Pulmonary artery endothelial cell (primary cell): ENCODE results near the gene MAP2K3. TPM values are rescaled to one million over a fixed set of nuclear protein-coding genes. Genes with fewer than 3 reads are reported as not detected.

Experiments used
- DNase-seq: peaks from one replicate; pipeline ENCODE4 v3.0.0-alpha.2; 2011; ENCODE audit warnings: low read depth, low spot score
- total RNA-seq: library from RNA; depleted of rRNA; stranded (reverse); fragments of >200 nt; gene quantifications from 2 replicates; pipeline ENCODE4 v1.2.3, GENCODE V29; 2014

Gene MAP2K3
- total RNA-seq, 1 donor from 2014 or later = 16.2 TPM

DNA sequence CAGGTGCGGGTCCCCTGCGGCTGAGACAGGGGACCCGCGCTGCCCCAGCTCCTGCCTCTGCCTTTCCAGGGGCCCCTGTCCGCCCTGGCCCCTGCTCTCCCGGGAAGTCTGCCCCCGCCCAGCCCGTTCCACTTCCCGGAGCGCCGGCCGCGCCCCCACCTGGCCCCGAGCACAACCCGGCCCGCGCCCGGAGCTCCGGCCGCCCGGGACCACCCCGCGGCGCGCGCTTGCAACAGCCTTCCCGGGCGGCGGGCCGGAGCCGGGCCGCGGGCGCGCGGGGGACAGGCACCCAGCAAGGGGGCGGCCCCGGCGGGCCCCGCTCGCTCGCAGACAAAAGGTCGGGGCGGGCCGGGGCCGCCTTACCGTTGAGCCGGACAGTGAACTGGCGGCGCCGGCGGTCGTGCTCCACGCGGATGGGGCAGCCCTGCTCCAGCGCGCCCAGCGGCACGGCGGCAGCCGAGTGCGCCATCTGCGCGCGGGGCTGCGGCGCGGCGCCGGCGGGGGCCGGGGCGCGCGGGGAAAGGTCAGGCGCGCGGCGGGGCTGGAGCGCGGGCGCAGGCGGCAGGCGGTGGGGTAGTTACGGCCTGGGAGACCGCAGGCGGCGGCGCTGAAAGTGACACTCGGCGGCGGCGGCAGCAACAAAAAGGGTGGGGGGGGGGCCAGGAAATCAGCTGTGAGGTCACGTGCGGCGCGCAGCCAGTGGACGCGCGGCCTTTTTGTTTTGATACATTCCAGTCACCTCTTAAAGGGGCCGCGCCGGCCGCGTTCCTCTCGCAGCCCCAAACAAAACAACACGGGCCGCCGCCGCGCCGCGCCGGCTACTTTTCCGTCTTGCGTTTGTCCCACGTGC, 31.5 kb upstream of the MAP2K3 start, which contains the start of gene NATD1:
TSS of gene NATD1 (minus strand) at position 615 of the 850 bp plus-strand sequence. CDS start at position 469, 146 bp downstream.
- DNase-seq = peak; percentile 45

DNA sequence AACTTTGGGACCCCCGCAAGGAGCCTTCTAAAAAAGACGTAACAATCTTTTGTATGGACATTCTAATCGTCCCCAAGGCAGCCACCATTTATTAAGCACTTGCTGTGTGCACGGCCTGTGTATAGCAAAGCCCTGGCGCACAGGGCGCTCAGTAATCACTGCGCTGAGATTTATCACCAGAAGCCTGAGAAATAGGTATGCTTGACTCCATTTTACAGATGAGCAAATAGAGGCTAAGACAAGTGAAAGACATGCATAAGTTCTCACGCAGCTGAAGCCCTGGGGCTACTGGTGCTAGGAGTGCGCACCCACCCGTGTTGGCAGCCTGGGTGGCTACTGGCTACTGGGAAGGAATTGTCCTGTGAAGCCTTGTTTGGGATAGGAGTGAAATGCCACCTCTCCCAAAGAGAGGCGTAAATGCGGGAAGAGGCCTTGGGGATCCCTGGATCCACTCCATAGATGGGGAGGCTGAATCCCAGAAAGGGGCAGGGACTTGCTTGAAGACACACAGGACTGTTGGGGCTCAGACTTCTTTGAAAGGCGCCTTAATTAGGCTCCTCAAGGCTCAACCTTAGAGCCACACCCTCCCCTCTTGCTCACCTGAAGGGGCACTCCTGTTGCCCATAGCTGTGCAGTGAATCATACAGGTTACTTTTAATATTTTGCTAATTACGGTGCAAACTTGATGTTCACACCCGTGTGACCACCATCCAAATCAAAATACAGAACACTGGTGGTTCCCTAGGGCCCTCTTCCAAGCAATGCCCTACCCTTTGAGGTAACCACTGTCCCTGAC, 30.7 kb upstream of the MAP2K3 start:
- no peak for DNase-seq

- no peak for DNase-seq
Measured at GRCh38 chr17:21258593-21258992, 25.9 kb upstream of the MAP2K3 start.

- DNase-seq = no peak
Measured at GRCh38 chr17:21262259-21262993, 22.1 kb upstream of the MAP2K3 start.

GRCh38 chr17:21263376-21263775, 21.1 kb upstream of the MAP2K3 start:
- no peak for DNase-seq

GRCh38 chr17:21268596-21269188, 15.8 kb upstream of the MAP2K3 start:
- no peak for DNase-seq

GRCh38 chr17:21269394-21269793, 15.1 kb upstream of the MAP2K3 start:
- no peak for DNase-seq

- DNase-seq = no peak
Measured at GRCh38 chr17:21271454-21272183, 12.9 kb upstream of the MAP2K3 start.

DNA sequence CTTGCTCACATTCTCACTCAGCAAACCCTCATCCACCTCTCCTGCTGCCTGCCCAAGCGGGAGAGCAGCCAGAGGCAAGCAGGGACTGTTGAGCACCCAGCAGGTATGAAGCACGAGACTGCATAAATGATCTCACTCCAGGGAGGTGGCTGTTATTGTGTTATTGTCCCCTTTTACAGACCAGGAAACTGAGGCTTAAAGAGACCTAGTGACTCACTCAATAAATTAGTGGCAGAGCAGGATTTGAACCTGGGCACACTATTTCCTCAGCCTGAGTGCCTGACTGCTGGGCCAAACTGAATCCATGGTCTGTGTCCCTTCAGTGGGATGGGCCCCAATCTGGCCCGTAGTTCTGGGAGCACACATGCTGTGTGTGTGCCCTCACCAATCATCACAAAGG, 12.3 kb upstream of the MAP2K3 start:
- DNase-seq = no peak

DNA sequence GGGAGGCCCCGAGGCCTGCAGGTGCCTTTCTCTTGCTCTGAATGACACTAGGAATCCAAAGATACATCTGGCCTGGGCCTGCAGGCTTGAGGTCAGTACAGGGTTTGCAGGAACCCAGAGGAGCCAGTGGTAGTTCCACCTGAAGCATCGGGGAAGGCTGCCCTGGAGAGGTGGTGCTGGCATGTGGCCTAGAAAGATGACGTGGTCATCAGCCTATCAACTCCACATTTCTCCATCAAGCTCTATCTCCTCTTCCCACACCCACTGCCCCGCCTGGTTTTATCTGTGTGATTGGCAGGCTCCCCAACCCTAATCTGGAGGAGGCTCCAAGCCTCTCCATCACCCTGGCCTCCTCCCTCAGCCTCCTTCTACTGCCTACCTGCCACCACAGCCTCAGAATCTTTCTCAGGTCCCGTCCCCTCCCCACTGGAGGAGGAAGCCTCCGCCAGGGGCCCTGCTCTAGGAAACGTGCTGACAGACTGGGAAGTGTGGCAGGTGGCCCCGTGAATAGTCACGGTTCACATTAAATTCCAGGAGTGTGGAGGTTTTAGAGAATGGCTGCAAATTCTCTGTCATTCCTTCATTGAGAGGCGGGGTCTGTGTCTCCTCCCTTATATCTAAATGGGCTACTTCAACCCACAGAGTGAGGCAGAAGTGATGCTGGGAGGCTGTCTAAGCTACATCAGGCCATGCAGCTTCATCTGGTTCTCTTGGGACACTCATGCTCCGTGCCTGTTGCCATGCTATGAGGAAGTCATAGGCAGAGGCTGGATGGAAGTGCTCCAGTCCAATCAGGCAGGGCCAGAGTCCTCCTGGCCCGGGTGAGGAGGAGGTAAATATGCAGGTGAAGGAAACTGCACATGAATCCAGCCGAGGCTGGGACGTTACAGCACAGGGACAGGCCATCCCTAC, 11.4 kb upstream of the MAP2K3 start:
- no peak for DNase-seq

DNA sequence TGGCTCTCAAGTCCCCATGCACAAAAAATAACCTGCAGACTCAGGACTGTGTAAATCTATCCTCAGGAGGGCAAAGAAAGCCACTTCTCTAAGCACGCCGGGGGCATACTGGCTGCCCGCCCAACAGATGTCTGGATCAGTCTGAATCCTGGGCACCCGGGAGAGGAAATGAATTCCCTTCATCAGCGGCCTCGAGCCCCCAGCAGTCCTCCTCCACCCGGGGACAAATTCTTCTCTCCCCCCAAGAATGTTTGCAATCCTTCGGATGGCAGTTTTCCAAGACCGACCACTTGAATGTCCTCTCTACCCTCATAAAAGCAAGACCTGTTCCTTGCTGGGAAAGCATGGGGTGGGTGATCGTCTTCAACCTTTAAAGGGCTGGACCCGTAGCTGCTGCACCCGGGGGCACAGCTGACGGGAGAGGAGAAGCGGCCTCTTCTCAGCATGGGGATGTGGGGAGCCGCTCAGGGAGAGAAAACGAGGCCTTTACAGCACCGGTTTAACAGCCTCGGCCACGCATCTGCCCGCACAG, 9.4 kb upstream of the MAP2K3 start:
- no peak for DNase-seq

- no peak for DNase-seq
Measured at GRCh38 chr17:21275579-21276263, 8.8 kb upstream of the MAP2K3 start.

DNA sequence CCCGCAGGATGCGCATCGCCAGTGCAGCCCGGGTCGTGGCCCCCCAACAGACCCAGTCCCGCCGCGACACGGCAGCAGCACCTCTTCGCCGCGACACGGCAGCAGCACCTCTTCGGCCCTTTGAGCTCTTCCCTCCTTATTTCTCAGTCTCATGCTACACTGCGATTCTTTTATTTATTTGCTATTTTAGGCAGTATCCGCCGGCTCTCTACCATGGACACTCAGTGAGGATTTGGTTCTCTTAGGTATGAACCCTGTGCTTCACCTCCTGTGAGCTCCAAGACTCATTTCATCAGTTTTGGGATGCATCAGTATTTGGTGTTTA, 8.3 kb upstream of the MAP2K3 start:
- no peak for DNase-seq

- no peak for DNase-seq
Measured at GRCh38 chr17:21277332-21277731, 7.2 kb upstream of the MAP2K3 start.

- no peak for DNase-seq
Measured at GRCh38 chr17:21278450-21279197, 5.9 kb upstream of the MAP2K3 start.

GRCh38 chr17:21279198-21279535, 5.3 kb upstream of the MAP2K3 start:
- no peak for DNase-seq

DNA sequence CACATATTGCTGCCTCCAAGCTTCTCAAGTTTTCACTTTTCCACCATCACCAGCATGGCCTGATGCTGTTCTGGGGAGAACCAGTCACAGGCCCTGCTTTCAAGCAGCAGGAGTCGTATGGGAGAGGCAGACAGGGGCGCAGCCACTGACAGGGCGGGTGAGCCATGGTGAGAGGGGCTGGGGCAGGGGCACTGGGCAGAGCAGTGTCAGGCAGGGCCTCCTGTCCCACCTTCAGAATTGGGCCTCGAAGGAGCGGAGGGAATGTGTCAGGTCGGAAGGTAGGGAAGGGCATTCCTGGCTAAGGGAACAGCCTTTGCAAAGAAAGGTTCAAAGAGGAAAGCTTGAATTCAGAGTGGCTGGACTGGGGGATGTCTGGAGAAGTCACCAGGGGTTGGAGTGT, 4.9 kb upstream of the MAP2K3 start:
- no peak for DNase-seq

DNA sequence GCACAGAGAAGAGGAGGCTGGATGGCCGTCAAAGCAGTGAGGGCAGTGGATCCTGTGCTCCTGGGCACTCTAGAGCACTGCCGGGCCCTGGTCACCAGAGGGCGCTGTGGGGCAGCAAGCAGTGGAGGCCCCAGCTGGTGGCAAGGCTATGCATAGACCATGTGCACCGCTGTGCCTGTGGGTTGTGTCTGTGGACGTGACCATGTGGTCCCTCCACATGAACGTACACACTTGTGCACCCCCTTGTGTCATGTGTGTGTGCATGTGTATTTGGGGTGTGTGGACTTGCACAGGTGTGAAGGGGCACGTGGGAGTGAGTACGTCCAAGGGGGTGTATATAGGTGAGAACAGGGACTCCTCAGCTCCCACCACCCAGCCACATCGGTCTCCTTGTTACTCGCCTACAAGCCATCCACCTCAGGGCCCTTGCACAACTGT, 4.4 kb upstream of the MAP2K3 start:
- DNase-seq = no peak
